HG03159 (cell line): Measurements from ENCODE around the gene DNAH12.
A peak's percentile ranks its signal among the peaks of the same experiment; 100 is the strongest.
"Not testable (repeated sequence)": the region's sequence is repeated elsewhere in the genome, so short reads cannot be mapped to it uniquely, and the experiment has no call there.

Source experiments
- ATAC-seq: cut with Tn5 transposase; IDR thresholded peaks from one replicate; pipeline ENCODE4 v1.9.1; 2021; ENCODE audit warnings: mild to moderate bottlenecking, moderate library complexity; ENCODE audit not compliant: unreplicated experiment

Gene DNAH12

GRCh38 chr3:57423335-57423734, 120.8 kb downstream of the DNAH12 start:
- ATAC-seq: no peak

DNA sequence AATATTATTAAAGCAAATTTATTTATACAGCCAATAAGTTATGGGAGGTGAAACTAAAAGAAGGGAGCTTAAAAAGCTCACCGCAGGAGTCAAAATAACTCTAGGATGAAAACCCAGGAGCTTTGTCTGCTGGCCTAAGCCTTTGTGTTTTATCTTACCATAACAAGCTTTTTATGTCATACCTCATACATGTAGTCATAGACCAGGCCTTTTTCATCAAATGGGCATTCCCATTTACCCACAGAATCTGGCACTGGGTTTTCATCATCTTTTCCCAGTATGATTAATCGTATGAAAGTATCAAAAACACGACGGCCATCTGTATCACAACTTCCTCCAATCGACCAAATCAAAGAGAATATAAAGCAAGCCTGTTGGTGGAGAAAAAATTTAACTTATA, 122.8 kb downstream of the DNAH12 start:
- ATAC-seq: no peak

GRCh38 chr3:57420001-57420400, 124.1 kb downstream of the DNAH12 start:
- ATAC-seq: no peak

- ATAC-seq: no peak
Measured at GRCh38 chr3:57411715-57412114, 132.4 kb downstream of the DNAH12 start.

DNA sequence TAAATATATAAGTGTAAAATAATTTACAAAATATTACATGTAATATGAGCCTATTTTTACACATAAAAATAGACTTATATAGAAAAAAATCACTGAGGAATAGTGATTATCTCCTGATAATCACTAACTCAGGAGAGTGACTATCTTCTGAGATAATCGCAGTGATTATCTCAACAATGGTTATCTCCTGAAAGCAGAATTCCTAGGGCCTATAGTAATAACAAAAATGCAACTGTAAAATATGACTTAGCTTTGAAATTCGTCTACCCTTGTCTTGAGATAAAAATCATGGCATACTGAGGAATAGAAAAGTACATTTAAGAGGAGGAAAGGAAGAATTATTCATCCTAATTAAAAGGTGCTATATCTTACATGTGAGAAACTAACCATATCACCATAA, 134.7 kb downstream of the DNAH12 start:
- no peak for ATAC-seq

DNA sequence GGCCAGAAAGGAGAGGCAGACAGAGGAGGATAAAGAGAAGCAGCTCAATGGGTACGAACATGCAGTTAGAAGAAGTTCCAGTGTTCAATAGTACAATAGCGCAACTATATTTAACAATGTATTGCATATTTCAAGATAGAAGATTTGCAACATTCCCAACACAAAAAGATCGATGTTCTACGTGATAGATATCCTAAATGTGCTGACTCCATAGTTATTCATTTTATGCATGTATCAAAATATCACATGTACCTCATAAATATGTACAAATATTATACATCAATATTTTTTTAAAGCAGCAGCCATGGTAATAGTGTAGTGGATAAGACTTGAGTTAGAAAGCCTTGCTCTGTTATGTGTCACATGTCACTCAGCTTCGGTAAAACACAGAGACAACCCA, 141.5 kb downstream of the DNAH12 start:
- no peak for ATAC-seq

DNA sequence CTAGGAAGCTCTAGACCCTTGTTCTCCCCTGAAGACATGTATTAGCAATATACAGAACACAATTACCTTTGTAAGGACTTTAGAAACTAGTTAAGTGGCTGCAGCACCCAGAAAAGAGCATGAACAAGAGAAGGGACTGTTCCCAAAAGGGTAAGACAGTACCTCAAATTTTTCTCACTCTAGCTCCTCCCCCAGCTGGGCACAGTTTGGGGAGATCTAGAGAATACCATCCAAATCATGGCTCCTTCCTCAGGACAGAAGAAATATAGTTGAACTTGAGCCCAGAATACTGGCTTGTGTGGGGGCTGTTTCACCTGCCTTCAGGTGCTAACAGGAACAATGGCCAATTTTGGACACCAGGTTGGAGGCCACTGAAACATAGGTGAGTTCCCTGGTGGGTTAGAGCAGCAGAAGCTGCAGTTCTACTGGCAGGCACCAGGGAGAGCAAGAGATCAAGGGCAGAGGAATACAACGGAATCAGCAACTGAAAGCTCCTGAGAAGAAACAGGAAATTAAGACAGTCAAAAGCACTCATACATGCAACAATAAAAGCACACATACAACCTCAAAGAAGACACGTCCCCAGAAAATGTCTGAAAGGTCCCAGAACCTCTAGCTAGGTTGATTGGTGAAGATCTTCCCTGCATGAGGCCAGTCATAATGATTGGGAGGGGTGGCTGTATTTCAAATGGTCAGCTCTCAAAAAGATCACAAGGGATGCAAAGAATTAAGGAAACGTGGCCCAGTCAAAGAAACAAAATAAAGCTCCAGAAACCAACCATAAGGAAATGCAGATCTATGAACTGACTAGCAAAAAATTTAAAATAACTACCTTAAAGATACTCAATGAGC, 146.7 kb downstream of the DNAH12 start:
- ATAC-seq: peak; percentile 97

DNA sequence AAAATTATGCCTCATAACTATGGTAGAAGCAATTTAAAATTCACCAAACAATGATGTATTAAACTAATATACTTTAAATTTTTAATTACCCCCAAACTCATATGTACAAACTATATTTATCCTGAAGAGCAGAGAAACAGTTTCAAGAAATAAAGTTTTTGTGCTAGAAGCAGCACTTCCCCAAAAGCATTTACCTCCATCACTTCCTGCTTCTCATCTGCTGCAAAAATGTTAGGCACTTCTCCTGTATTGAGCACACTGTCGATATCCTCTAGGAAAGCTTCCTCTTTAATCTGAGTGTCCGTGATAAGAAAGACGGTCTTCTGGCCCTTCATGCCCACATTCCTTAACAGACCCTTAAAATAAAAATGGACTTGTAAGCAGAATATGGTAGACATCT, 150.2 kb downstream of the DNAH12 start:
- no peak for ATAC-seq

DNA sequence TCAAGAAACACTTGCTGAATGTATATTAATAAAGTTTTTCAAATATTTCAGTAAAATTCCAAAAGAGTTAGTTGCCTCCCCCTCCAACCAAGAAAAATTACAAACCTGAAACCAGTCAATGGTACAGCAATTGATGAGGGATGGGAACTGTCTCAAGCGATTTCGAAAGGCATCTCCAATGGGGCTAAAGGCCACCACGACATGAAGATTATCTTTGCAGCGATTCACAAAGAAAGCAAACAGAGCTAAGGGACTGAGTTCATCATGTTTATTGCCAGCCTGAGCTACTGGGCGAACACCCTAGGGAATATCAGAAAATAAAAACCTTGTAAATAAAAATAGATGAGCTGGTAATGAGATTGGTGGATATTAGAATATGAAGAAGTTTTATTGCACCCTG, 152.4 kb downstream of the DNAH12 start:
- no peak for ATAC-seq

DNA sequence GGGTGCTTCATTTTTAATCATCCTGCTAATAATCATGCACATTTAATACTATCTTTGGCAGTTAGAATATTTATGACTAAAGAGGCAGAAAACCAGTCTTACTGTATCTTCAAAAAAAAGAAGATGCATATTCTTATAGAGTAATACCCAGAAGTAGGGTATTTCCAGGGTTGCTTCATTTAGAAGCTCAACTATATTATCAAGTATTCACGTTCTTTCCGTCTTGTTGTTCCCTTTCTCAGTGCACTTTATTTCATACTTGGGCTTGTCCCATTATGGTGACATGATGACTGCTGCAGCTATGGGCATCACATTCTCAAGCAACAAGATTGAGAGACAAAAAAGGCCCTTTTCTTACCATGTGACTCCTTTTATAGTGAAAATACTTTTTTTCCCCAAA, 154.9 kb downstream of the DNAH12 start:
- ATAC-seq: no peak

DNA sequence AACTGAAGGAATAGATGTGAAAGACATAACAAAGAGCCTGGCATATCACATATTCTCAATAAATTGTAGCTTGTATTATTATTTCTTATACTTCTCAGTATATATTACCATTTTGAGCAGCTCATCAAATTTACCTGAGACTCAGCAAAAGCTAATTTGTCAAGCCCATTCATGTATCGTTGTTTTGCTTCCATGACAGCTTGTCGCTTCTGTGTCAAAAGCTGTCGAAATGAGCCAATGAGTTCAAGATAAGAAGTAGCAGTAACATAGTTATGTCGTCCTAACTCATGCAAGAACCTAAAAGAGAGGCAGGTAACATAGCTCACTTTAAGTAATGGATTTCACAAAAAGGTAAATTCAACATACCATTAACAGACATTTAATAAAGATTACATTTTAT, 157.8 kb downstream of the DNAH12 start:
- no peak for ATAC-seq

DNA sequence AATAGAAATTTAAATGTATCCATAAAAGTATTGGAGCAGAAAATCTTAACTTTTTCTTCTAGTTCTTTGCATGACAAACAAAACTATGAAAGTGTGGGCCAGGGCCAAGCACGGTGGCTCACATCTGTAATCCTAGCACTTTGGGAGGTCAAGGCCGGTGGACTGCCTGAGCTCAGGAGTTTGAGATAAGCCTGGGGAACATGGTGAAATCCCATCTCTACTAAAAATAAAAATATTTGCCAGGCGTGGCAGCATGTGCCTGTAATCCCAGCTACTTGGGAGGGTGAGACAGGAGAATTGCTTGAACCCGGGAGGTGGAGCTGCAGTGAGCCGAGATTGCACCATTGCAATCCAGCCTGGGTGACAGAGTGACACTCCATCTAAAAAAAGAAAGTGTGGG, 158.6 kb downstream of the DNAH12 start:
- ATAC-seq: no peak

- ATAC-seq: no peak
Measured at GRCh38 chr3:57383838-57384237, 160.3 kb downstream of the DNAH12 start.

DNA sequence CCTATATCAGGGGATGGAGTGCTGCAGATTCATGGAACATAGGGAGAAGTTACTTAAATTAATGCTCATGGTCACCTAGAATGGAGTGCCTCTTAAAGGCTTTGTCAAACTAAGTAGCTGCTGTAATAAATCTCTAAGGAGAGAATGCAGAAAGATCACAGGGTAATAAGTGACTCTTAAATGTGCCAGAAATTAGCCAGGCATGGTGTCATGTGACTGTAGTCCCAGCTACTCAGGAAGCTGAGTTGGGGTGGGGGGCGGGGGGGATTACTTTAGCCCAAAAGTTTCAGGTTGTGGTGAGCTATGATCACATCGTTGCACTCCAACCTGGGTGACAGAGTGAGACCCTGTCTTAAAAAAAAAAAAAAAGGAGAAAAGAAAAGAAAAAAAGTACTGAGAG, 160.7 kb downstream of the DNAH12 start:
- no peak for ATAC-seq

GRCh38 chr3:57382933-57383332, 161.2 kb downstream of the DNAH12 start:
- ATAC-seq: no peak

DNA sequence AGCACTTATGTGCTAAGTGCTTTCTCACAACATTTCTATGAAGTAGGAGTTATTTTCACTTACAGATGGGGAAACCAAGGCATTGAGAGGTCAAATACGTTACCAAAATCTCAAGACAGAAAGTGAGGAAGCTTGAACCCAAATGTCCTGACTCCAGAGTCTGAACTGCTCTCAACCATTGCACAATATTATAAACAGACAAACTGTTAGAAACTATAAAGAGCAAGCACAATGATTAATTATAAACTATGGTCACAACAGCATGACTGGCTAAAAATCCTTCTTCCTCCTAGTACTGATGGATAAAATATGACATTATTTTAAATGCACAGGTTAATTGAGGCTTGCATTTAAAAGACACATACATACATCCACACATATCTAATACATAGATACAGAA, 173.8 kb downstream of the DNAH12 start:
- no peak for ATAC-seq

GRCh38 chr3:57365089-57365488, 179.1 kb downstream of the DNAH12 start:
- ATAC-seq: not testable (repeated sequence)

DNA sequence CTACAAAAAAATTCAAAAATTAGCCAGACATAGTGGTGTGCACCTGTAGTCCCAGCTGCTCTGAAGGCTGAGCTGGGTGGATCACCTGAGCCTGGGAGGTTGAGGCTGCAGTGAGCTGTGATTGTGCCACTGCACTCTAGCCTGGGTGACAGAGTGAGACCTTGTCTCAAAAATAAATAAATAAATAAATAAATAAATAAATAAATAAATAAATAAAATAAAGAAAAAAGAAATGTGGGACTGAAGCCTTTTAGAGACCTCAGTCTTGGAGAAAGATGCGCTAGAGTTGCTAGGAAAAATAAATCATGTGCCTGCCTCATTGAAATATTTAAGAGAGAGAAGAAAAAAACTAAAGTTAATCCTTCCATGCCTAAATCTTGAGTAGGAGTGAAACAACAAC, 187.9 kb downstream of the DNAH12 start:
- not testable (repeated sequence) for ATAC-seq

DNA sequence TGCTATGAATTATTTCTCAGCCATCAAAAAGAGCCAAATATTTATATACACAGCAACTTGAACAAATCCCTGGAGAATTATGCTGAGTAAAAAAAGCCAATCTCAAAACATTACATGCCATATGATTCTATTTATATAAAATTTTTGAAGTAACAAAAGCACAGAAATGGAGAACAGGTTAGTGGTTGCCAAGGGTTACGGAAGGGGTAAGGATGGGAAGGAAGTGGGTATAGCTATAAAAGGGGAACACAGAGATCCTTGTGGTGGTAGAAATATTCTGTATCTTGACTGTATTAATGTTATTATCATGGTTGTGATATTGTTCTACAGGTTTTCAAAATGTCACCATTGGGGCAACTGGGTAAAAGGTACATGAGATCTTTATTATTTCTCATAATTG, 189.4 kb downstream of the DNAH12 start:
- no peak for ATAC-seq

DNA sequence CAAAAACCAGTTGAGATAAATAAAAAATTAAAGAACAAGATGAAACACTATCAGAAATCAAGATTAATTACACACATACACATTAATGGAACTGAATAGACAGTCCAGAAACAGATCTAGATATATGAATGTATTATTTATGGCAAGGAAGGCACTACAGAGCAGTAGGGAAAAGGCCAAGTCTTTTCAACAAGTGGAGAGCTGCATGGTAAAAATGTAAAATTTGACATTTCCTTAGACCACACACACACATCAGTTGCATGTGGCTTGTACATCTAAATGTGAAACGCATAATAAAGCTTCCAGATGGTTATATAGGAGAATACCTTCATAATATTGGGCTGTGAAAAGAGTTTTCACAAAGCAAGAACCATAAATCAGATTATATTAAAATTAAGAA, 193.9 kb downstream of the DNAH12 start:
- ATAC-seq: no peak

- not testable (repeated sequence) for ATAC-seq
Measured at GRCh38 chr3:57339071-57339642, 205.0 kb downstream of the DNAH12 start.

DNA sequence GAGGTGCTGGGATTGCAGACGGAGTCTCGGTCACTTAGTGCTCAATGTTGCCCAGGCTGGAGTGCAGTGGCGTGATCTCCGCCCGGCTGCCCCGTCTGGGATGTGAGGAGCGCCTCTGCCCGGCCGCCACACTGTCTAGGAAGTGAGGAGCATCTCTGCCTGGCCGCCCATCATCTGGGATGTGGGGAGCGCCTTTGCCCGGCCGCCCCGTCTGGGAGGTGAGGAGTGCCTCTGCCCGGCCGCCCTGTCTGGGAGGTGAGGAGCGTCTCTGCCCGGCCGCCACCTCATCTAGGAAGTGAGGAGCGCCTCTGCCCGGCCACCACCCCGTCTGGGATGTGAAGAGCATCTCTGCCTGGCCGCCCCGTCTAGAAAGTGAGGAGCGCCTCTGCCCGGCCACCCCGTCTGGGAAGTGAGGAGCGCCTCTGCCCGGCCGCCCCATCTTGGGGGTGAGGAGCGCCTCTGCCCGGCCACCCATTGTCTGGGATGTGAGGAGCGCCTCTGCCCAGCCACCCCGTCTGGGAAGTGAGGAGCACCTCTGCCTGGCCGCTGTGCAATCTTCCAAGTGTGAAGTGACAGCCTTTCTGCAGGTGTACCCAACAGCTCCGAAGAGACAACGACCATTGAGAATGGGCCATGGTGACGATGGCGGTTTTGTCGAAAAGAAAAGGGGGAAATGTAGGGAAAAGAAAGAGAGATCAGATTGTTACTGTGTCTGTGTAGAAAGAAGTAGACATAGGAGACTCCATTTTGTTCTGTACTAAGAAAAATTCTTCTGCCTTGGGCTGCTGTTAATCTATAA, 205.7 kb downstream of the DNAH12 start:
- ATAC-seq: not testable (repeated sequence)
